Mesenchymal stem cell (in vitro differentiated cells and primary cell): Measurements from ENCODE around the gene CSK.

Source experiments
- DNase-seq: peaks from one replicate; pipeline ENCODE4 v3.0.0-alpha.2; 2013
- H2AFZ ChIP-seq: one replicate; pipeline ENCODE4 v1.6.1; 2013; ENCODE audit warnings: low read depth, mild to moderate bottlenecking, control low read depth, inconsistent platforms, low read length, moderate library complexity
- H2AK5ac ChIP-seq: 2 replicates; pipeline ENCODE4 v1.6.1; 2013; ENCODE audit warnings: low read length, moderate library complexity, mild to moderate bottlenecking, inconsistent platforms; ENCODE audit not compliant: severe bottlenecking
- H2BK120ac ChIP-seq: one replicate; pipeline ENCODE4 v1.6.1; 2013; ENCODE audit warnings: low read depth, mild to moderate bottlenecking, inconsistent platforms, low read length, moderate library complexity
- H2BK12ac ChIP-seq, 2 experiments: one replicate each; pipeline ENCODE4 v1.6.1; 2013; ENCODE audit warnings: inconsistent platforms in 2 of 2, low read length in 2 of 2, mild to moderate bottlenecking in 2 of 2, moderate library complexity in 2 of 2, control low read depth in 1 of 2
- H2BK15ac ChIP-seq: one replicate; pipeline ENCODE4 v1.6.1; 2013; ENCODE audit warnings: mild to moderate bottlenecking, low read depth, inconsistent platforms; ENCODE audit not compliant: poor library complexity, severe bottlenecking
- H2BK5ac ChIP-seq: 2 replicates; pipeline ENCODE4 v1.6.1; 2013; ENCODE audit warnings: low read depth, mild to moderate bottlenecking, low read length, control low read depth, inconsistent platforms; ENCODE audit not compliant: poor library complexity, severe bottlenecking
- H3K14ac ChIP-seq, 2 experiments: one replicate each; pipeline ENCODE4 v1.6.1; 2013; ENCODE audit warnings: inconsistent platforms in 2 of 2, low read length in 2 of 2, control low read depth in 1 of 2, mild to moderate bottlenecking in 1 of 2, moderate library complexity in 1 of 2
- H3K18ac ChIP-seq, 2 experiments: one replicate each; pipeline ENCODE4 v1.6.1; 2013; ENCODE audit warnings: inconsistent platforms in 2 of 2, low read length in 2 of 2, control low read depth in 1 of 2, low read depth in 1 of 2, mild to moderate bottlenecking in 1 of 2
- H3K23ac ChIP-seq, 2 experiments: one replicate each; pipeline ENCODE4 v1.6.1; 2013; ENCODE audit warnings: inconsistent platforms in 2 of 2, low read length in 2 of 2, mild to moderate bottlenecking in 2 of 2, moderate library complexity in 2 of 2, control low read depth in 1 of 2
- H3K27ac ChIP-seq: 2 replicates; pipeline ENCODE4 v1.5.1; 2013; ENCODE audit warnings: mild to moderate bottlenecking, moderate library complexity, low read length, control low read depth, inconsistent platforms; ENCODE audit not compliant: poor library complexity, severe bottlenecking
- H3K27me3 ChIP-seq, 2 experiments: 2 replicates each; pipeline versions ENCODE4 v1.6.1 to v1.7.0; 2013; ENCODE audit warnings: low read length in 2 of 2, mild to moderate bottlenecking in 2 of 2, moderate library complexity in 2 of 2, control low read depth in 1 of 2, inconsistent platforms in 1 of 2; ENCODE audit not compliant: control insufficient read depth in 1 of 2, insufficient read depth in 1 of 2
- H3K36me3 ChIP-seq, 2 experiments: 2 replicates each; pipeline versions ENCODE4 v1.6.1 to v1.7.0; 2013; ENCODE audit warnings: low read length in 2 of 2, control low read depth in 1 of 2, inconsistent platforms in 1 of 2, low read depth in 1 of 2, mild to moderate bottlenecking in 1 of 2; ENCODE audit not compliant: insufficient read depth in 2 of 2, control insufficient read depth in 1 of 2
- H3K4ac ChIP-seq, 2 experiments: one replicate each; pipeline ENCODE4 v1.6.1; 2013; ENCODE audit warnings: inconsistent platforms in 2 of 2, low read length in 2 of 2, mild to moderate bottlenecking in 2 of 2, moderate library complexity in 2 of 2, control low read depth in 1 of 2, low read depth in 1 of 2
- H3K4me1 ChIP-seq: 2 replicates; pipeline ENCODE4 v1.6.1; 2013; ENCODE audit warnings: low read depth, low read length, control low read depth; ENCODE audit not compliant: control insufficient read depth, insufficient read depth
- H3K4me2 ChIP-seq: 2 replicates; pipeline ENCODE4 v1.6.1; 2013; ENCODE audit warnings: low read length, mild to moderate bottlenecking, inconsistent platforms; ENCODE audit not compliant: poor library complexity, severe bottlenecking
- H3K4me3 ChIP-seq, 2 experiments: 2 replicates each; pipeline versions ENCODE4 v1.5.1 to v1.7.0; 2013; ENCODE audit warnings: low read length in 2 of 2, mild to moderate bottlenecking in 2 of 2, control low read depth in 1 of 2, low read depth in 1 of 2; ENCODE audit not compliant: insufficient read depth in 1 of 2
- H3K79me1 ChIP-seq: replicated peaks from 2 replicates; pipeline ENCODE4 v1.6.1; 2013; ENCODE audit warnings: mild to moderate bottlenecking, control low read depth, low read length, inconsistent platforms; ENCODE audit not compliant: poor library complexity, severe bottlenecking
- H3K9ac ChIP-seq: 2 replicates; pipeline ENCODE4 v1.7.0; 2013; ENCODE audit warnings: mild to moderate bottlenecking, low read length, moderate library complexity
- H3K9me3 ChIP-seq: 2 replicates; pipeline ENCODE4 v1.7.0; 2013; ENCODE audit warnings: mild to moderate bottlenecking, low read length; ENCODE audit not compliant: control insufficient read depth
- H4K8ac ChIP-seq: one replicate; pipeline ENCODE4 v1.6.1; 2013; ENCODE audit warnings: inconsistent platforms, mild to moderate bottlenecking, low read length, moderate library complexity
- H4K91ac ChIP-seq: one replicate; pipeline ENCODE4 v1.6.1; 2013; ENCODE audit warnings: mild to moderate bottlenecking, low read length, inconsistent platforms
- WGBS: methylation state at CpG from one replicate; pipeline ENCODE4 v1.1.7; 2013; ENCODE audit warnings: mixed read lengths; 5-methylcytosine and 5-hydroxymethylcytosine counted together

CSK gene

DNA sequence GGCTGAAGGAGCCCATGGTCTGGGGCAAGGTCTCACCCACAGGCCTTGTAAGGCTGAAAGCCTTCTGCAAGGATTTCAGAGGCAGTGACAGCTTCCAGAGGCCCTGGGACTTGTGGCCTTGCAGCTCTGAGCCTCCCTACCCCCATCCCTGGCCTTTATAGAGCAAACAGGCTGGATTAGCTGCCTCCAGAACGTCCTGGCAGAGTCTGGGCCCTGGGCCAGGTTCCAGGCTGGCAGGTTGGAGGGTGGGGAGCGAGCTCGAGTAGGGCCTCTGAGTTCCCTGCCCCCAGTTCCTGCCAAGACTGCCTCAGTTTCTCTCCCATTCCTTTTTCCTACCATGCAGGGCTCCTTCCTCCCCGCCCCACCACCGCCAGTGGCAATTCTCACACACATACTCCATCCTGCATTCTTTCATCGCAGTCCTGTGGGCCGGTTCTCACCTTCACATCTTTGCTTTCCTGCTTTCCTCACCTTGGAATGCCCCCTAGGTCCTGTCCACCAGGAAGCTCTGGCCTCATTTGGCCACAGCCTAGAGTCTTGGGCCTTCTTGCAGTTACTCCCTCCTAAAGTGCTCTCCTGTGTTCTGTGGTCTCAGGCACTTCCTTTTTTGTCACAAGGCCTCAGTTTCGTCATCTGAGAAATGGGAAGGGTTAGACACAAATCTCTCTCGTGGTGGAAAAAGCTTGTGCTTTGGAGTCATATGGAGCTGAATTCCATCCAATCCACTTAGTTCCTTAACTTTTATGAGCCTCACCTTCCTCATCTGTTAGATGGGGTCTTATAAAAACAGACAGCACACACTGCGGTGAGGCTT is 33.4 kb downstream of the CSK start:
- no peak overlapping the region for H2AFZ ChIP-seq
- no peak overlapping the region for H3K4me3 ChIP-seq
- H3K18ac ChIP-seq: no peak overlapping the region
- H3K4ac ChIP-seq: no peak overlapping the region
- H3K9ac ChIP-seq: no peak overlapping the region
- no peak overlapping the region for H3K23ac ChIP-seq
- peaks cover 22% of the 10 kb centered on the region for H3K4me1 ChIP-seq
- no peaks in the 10 kb centered on the region for H3K36me3 ChIP-seq
- no peak overlapping the region for H4K8ac ChIP-seq
- H2BK120ac ChIP-seq: no peak overlapping the region
- H3K9me3 ChIP-seq: no peaks in the 10 kb centered on the region
- no peak overlapping the region for H3K4me2 ChIP-seq
- H4K91ac ChIP-seq: no peak overlapping the region
- no peak overlapping the region for H2BK5ac ChIP-seq
- no peak overlapping the region for H2BK15ac ChIP-seq
- peaks cover 3 to 16% of the 10 kb centered on the region in 2 experiments for H3K27me3 ChIP-seq
- no peak for DNase-seq
- WGBS: 76% methylated on average over 9 of the region's 10 CpGs
- no peak overlapping the region for H2BK12ac ChIP-seq
- H3K14ac ChIP-seq: no peak overlapping the region
- H2AK5ac ChIP-seq: no peak overlapping the region
- H3K79me1 ChIP-seq: no peaks in the 10 kb centered on the region
- no peak overlapping the region for H3K27ac ChIP-seq

DNA sequence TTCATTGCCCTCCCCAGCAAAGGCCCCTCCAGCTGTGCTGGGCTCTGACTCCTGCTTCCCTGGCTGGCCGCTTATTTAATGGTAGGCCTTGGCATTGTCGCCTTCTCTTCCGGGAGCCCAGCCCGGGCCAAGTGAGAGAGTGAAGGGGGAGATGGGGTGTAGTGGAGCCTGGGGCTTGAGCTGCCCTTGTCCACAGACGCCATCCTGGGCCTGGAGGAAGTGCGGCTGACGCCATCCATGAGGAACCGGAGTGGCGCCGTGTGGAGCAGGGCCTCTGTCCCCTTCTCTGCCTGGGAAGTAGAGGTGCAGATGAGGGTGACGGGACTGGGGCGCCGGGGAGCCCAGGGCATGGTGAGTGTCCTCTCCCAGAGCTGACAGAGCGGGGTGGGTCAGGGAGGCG is 34.1 kb downstream of the CSK start:
- Histone ChIP-seq H3K27ac (no peak overlapping the region), H3K23ac (no peak overlapping the region), H4K91ac (no peak overlapping the region), H3K18ac (no peak overlapping the region), H3K9ac (no peak overlapping the region), H2BK15ac (no peak overlapping the region), H3K14ac (no peak overlapping the region), H3K4ac (no peak overlapping the region), H2AFZ (no peak overlapping the region), H3K79me1 (no peaks in the 10 kb centered on the region), H2BK120ac (no peak overlapping the region), H3K36me3 (no peaks in the 10 kb centered on the region), H3K27me3 (peaks cover 3 to 16% of the 10 kb centered on the region in 2 experiments), H2BK12ac (no peak overlapping the region), H3K4me3 (no peak overlapping the region), H4K8ac (no peak overlapping the region), H2AK5ac (no peak overlapping the region), H3K9me3 (no peaks in the 10 kb centered on the region), H2BK5ac (no peak overlapping the region), H3K4me1 (peaks cover 21% of the 10 kb centered on the region), H3K4me2 (no peak overlapping the region)
- DNase-seq: no peak
- 96% methylated on average over 15 of the region's 15 CpGs for WGBS

DNA sequence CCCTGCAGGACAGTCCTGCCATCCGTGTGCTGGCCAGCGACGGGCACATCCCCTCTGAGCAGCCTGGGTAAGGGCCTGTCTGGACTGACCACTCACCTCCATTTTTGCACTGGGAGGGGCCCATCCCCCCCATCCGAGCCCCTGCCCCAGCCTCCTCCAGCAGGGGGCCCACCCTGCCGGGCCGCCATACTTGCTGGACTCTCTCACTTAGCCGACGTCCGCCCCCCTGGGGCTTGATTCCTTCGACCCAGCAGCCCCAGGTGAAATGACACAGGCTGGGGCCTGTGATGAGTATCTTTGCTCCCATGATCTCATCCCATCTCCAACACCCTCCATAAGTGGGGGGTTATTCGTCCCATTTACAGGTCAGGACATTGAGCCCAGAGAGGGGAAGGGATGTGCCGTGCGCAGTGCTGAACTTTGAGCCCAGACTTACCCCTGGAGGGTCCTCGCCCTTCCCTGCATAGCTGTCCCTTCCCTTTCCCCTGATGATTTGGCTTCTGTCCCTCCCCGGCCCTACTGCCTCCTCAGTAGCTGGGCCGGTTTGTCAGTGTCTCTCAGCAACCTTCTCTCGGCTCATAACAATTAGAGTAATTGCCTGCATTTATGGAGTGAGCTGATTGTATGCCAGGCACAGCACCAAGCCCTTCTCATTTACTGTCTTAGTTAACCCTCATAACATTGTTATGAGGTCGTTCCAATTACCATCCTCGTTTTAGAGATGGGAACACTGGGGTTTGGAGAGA is 34.9 kb downstream of the CSK start:
- H3K79me1 ChIP-seq: no peaks in the 10 kb centered on the region
- H3K18ac ChIP-seq: no peak overlapping the region
- H2BK12ac ChIP-seq: no peak overlapping the region
- no peaks in the 10 kb centered on the region for H3K9me3 ChIP-seq
- no peak overlapping the region for H2BK15ac ChIP-seq
- no peak overlapping the region for H3K27ac ChIP-seq
- H4K8ac ChIP-seq: no peak overlapping the region
- no peak overlapping the region for H3K9ac ChIP-seq
- WGBS: 68% methylated on average over 19 of the region's 19 CpGs
- H3K14ac ChIP-seq: peak overlapping the region in 1 of 2 experiments; percentile 74
- no peaks in the 10 kb centered on the region for H3K36me3 ChIP-seq
- H2AK5ac ChIP-seq: no peak overlapping the region
- no peak overlapping the region for H4K91ac ChIP-seq
- no peak overlapping the region for H3K4ac ChIP-seq
- no peak overlapping the region for H3K23ac ChIP-seq
- H2AFZ ChIP-seq: peak overlapping the region; percentile 24
- no peak overlapping the region for H3K4me3 ChIP-seq
- H2BK5ac ChIP-seq: no peak overlapping the region
- DNase-seq: no peak
- H3K27me3 ChIP-seq: peaks cover 3 to 16% of the 10 kb centered on the region in 2 experiments
- H3K4me1 ChIP-seq: peaks cover 21% of the 10 kb centered on the region
- H3K4me2 ChIP-seq: no peak overlapping the region
- no peak overlapping the region for H2BK120ac ChIP-seq

DNA sequence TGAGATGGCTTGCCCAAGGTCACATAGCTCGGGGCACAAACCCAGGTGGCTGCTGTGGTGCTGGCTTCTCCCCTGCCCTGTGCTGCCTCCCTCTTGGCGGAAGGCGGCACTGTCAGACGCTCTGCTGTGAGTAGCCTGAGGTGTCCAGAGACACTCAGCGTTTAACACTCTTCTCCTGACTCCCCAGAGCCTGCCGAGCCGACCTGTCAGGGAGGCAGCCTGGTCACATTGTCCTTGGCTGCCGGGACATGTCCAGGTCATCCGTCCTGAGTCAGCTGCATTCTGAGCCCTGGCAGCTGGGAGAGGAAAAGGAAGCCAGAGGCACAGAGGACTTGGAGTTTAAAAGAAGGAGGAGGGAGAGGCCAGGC is 35.5 kb downstream of the CSK start:
- no peaks in the 10 kb centered on the region for H3K79me1 ChIP-seq
- H2BK15ac ChIP-seq: no peak overlapping the region
- H4K8ac ChIP-seq: no peak overlapping the region
- DNase-seq: peak; percentile 14
- no peak overlapping the region for H4K91ac ChIP-seq
- H3K4ac ChIP-seq: no peak overlapping the region
- H2BK120ac ChIP-seq: no peak overlapping the region
- no peak overlapping the region for H3K14ac ChIP-seq
- WGBS: 43% methylated on average over 9 of the region's 9 CpGs
- no peak overlapping the region for H3K23ac ChIP-seq
- H3K36me3 ChIP-seq: no peaks in the 10 kb centered on the region
- peak overlapping the region; percentile 24 for H2AFZ ChIP-seq
- no peak overlapping the region for H3K27ac ChIP-seq
- H3K27me3 ChIP-seq: peaks cover 4 to 18% of the 10 kb centered on the region in 2 experiments
- H3K4me2 ChIP-seq: no peak overlapping the region
- H3K4me3 ChIP-seq: no peak overlapping the region
- no peaks in the 10 kb centered on the region for H3K9me3 ChIP-seq
- no peak overlapping the region for H2AK5ac ChIP-seq
- no peak overlapping the region for H3K9ac ChIP-seq
- no peak overlapping the region for H2BK12ac ChIP-seq
- no peak overlapping the region for H3K18ac ChIP-seq
- H2BK5ac ChIP-seq: no peak overlapping the region
- peaks cover 21% of the 10 kb centered on the region for H3K4me1 ChIP-seq
